ENCODE measurements around the gene KCND3. TPM values are rescaled to one million over a fixed set of nuclear protein-coding genes. Genes with fewer than 3 reads are reported as not detected.

Gene KCND3
- total RNA-seq, 4 donors from 2014 or later: 6.9 to 11.7 (median 9.5) TPM

DNA sequence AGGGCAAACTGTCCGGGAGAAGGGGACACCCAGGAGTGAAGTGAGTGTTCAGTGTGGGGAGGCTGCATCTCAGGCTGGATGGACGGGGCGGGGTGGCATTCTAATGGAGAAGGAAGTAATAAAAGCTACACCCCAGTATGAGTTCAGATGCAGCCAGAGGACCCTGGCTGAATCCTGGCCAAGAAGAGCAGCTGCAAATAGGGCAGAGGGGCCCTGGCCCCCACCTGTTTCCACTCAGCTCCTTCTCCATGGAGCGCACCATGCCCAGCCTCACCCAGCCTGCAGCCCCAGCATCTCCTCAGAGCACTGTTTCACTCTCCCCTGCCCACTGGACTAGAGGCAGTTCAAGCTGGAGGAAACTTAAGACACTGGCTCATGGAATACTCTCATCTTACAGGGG is 46.4 kb downstream of the KCND3 start:
- ATAC-seq (ENCODE audit: low FRiP score) (no peak), DNase-seq (ENCODE audit: low spot score) (no peak)
- TF ChIP-seq, protein P1, sequence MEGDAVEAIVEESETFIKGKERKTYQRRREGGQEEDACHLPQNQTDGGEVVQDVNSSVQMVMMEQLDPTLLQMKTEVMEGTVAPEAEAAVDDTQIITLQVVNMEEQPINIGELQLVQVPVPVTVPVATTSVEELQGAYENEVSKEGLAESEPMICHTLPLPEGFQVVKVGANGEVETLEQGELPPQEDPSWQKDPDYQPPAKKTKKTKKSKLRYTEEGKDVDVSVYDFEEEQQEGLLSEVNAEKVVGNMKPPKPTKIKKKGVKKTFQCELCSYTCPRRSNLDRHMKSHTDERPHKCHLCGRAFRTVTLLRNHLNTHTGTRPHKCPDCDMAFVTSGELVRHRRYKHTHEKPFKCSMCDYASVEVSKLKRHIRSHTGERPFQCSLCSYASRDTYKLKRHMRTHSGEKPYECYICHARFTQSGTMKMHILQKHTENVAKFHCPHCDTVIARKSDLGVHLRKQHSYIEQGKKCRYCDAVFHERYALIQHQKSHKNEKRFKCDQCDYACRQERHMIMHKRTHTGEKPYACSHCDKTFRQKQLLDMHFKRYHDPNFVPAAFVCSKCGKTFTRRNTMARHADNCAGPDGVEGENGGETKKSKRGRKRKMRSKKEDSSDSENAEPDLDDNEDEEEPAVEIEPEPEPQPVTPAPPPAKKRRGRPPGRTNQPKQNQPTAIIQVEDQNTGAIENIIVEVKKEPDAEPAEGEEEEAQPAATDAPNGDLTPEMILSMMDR (IDR thresholded peaks at IDR 0.05): no peak

DNA sequence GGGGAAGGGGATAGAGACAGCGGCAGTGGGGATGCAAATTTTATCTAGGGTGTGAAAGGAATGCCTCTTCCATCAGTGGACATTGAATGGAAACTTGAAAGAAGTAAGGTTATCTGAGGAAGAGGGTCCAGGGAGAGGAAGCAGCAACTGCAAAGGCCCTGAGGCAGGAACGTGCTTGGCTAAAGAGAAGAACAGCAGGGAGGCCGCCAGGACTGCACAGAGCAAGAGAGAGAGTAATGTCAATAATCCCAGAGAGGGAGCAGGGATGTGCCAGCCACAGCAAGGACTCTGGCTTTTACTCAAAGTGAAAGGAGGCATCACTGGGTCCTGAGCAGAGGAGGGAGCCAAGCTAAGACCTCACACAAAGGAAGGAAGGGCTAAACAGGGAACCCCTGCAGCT is 50.9 kb downstream of the KCND3 start:
- ATAC-seq (ENCODE audit: low FRiP score): no peak
- no peak for DNase-seq (ENCODE audit: low spot score)
- TF ChIP-seq, protein P1 (IDR thresholded peaks at IDR 0.05): no peak

DNA sequence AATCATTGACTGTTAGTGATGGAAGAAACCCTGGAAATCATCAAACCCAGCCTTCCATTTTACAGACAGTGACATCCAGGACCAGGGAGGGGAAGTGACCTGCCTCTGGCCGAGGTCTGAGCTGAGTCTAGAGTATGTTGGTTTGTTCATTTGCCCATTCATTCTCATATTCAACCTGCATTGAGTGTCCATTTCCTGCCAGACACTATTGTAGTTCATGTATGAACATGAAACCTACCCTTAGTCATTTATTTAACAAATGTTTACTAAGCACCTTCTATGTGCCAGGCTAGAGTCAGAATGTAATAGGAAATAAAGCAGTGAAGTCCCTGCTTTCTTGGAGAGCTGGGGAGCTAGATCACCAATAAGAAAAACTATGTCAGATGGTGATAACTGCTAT is 51.3 kb downstream of the KCND3 start:
- TF ChIP-seq, protein P1 (IDR thresholded peaks at IDR 0.05): no peak
- ATAC-seq (ENCODE audit: low FRiP score) (no peak), DNase-seq (ENCODE audit: low spot score) (no peak)

DNA sequence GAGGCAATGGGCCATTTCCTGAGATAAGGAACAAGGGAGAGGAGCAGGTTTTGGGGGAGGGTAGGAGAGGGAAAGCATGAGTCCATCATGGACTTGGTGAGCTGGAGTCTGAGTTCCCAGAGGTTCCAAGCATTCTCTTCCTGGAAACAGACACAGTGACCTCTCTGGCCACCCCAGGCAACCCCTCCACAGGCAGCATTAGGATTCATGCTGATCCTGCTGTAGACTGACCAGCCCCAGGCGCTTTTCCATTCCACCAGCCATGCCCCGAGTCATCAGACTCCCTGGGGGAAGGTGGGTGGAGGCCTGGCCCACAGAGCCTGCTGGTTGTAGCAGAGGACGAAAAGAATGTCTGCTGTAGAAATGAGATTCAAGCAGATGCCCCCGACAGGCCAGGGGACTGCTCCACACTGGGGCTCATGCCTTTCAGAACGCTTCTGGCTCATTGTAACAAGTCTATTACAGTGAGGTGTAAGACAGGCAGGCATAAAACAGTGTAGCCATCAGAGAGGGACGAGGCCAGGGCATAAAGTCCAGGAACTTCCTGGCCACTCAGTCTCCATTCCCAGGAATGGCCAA is 52.2 kb downstream of the KCND3 start:
- ATAC-seq (ENCODE audit: low FRiP score) (no peak), DNase-seq (ENCODE audit: low spot score) (no peak)
- TF ChIP-seq, protein P1 (IDR thresholded peaks at IDR 0.05): no peak

DNA sequence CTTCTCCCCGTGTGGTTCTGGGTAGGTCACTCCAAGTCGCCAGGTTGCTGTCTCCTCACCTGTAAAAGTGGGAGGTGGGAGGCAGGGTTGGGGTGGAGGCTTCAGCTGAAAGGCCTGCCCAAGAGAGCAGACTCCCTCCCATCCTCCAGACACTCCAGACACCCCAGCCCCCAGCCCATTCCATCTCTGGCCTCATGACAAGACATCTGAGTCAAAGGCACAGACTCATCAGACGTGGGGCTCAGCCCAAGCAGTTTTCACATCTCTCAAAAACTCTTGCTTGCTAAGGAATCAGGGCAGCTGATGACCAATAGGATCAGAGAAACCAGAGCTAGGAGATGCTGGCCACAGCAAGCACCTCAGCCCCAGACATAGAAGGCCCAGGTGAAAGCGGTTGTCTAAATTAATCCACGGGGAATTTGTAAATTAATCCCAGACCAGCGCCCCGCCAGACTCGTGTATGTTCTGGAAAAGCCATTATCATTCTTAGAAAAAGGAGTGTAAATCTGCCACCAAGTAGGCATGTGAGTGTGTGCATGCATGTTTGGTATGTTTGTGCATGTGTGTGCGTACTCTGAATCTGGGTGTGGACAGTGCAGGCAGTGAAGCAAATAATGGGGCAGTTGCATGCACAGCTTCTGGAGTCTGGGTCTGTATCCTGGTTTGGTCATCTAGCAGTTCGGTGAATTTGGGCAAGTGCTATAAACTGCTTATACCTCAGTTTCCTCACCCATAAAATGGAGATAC is 55.2 kb downstream of the KCND3 start:
- ATAC-seq (ENCODE audit: low FRiP score): no peak
- TF ChIP-seq, protein P1 (IDR thresholded peaks at IDR 0.05): no peak
- DNase-seq (ENCODE audit: low spot score): no peak

DNA sequence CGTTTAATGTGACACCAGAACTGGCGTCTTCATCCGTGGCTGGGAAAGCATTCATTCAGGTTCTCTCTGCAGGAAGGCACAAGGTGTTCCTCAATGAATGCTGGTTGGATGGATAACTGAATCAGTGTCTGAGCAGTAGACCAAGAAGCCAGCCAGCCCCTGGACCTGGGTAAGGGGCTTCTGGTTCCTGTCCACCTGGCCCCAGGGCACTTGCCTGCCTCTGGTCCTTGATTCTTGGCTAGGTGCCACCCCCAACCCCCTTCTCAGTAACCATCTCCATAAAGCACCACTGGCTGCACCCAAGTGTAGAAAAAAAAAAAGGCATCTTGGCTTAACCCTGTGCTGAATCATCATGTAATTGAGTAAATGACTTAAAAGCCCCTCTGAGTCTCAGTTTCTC is 59.1 kb downstream of the KCND3 start:
- TF ChIP-seq, protein P1 (IDR thresholded peaks at IDR 0.05): no peak
- ATAC-seq (ENCODE audit: low FRiP score): no peak
- DNase-seq (ENCODE audit: low spot score): no peak

GRCh38 chr1:111928531-111928930 is 60.9 kb downstream of the KCND3 start:
- ATAC-seq (ENCODE audit: low FRiP score): no peak
- DNase-seq (ENCODE audit: low spot score): no peak
- TF ChIP-seq, protein P1 (IDR thresholded peaks at IDR 0.05): no peak

Measured in omental fat pad (tissue), 4 donors.